HepG2 (cell line): Measurements from ENCODE around the gene RASGRP4. TPM values are rescaled to one million over a fixed set of nuclear protein-coding genes. Genes with fewer than 3 reads are reported as not detected.

Source experiments
- ATF3 ChIP-seq: sonication (generic); formaldehyde crosslinking; IDR thresholded peaks from 2 replicates; pipeline ENCODE4 v1.4.0; 2020; ENCODE audit warnings: missing genetic modification reagents
- EZH2 ChIP-seq: conservative IDR thresholded peaks from 2 replicates; pipeline ENCODE4 v1.6.1; 2012; ENCODE audit warnings: mild to moderate bottlenecking, low read depth, low read length, moderate library complexity
- GABPA ChIP-seq, 2 experiments: IDR thresholded peaks; 2 replicates each; pipeline ENCODE4 v1.6.1; 2011 to 2016; ENCODE audit warnings: low read depth in 2 of 2, low read length in 1 of 2, missing biosample characterization in 1 of 2, missing genetic modification characterization in 1 of 2
- GLI4 ChIP-seq: sonication (generic); formaldehyde crosslinking; IDR thresholded peaks from 2 replicates; pipeline ENCODE4 v1.5.1; 2020; ENCODE audit warnings: missing genetic modification reagents, mild to moderate bottlenecking, moderate library complexity, borderline replicate concordance
- GMEB2 ChIP-seq: IDR thresholded peaks from 2 replicates; pipeline ENCODE4 v1.6.1; 2016; ENCODE audit warnings: missing biosample characterization, missing genetic modification reagents, low read depth
- HNF4A ChIP-seq: sonication (generic); formaldehyde crosslinking; IDR thresholded peaks from 2 replicates; pipeline ENCODE4 v1.4.0; 2020; ENCODE audit warnings: missing genetic modification reagents
- KMT2B ChIP-seq: IDR thresholded peaks from 2 replicates; pipeline ENCODE4 v1.6.1; 2016; ENCODE audit warnings: missing genetic modification reagents, missing compliant biosample characterization
- MAF1 ChIP-seq: sonication (generic); formaldehyde crosslinking; IDR thresholded peaks from 2 replicates; pipeline ENCODE4 v1.5.0; 2020; ENCODE audit warnings: missing genetic modification reagents, borderline replicate concordance
- MAFK ChIP-seq, 2 experiments: IDR thresholded peaks in 1 of 2; conservative IDR thresholded peaks in 1 of 2; 2 replicates each; pipeline ENCODE4 v1.6.1; 2011; ENCODE audit warnings: improper control_type of control experiment in 2 of 2, low read length in 2 of 2
- MTA3 ChIP-seq: sonication (generic); formaldehyde crosslinking; IDR thresholded peaks from 2 replicates; pipeline ENCODE4 v1.4.0; 2020; ENCODE audit warnings: missing genetic modification reagents
- PHF5A ChIP-seq: IDR thresholded peaks from one replicate; pipeline ENCODE4 v1.6.1; 2018; ENCODE audit warnings: low read depth, missing genetic modification reagents; ENCODE audit not compliant: unreplicated experiment
- PHF8 ChIP-seq: sonication (generic); formaldehyde crosslinking; IDR thresholded peaks from 2 replicates; pipeline ENCODE4 v1.5.0; 2020; ENCODE audit warnings: missing genetic modification reagents
- SAFB2 ChIP-seq: sonication (generic); formaldehyde crosslinking; IDR thresholded peaks from 2 replicates; pipeline ENCODE4 v1.5.1; 2020; ENCODE audit warnings: missing genetic modification reagents, low read depth, mild to moderate bottlenecking, borderline replicate concordance
- SIN3B ChIP-seq: fragments of 150-350 bp; IDR thresholded peaks from 2 replicates; pipeline ENCODE4 v1.6.1; 2014; ENCODE audit warnings: low read length
- SNRNP70 ChIP-seq: fragments of 200-400 bp; formaldehyde crosslinking; IDR thresholded peaks from 2 replicates; pipeline ENCODE4 v1.6.1; 2017; ENCODE audit warnings: mild to moderate bottlenecking, low read depth, low read length, moderate library complexity
- SRSF1 ChIP-seq: fragments of 200-400 bp; formaldehyde crosslinking; optimal IDR thresholded peaks from 2 replicates; pipeline ENCODE3; 2017; ENCODE audit warnings: mild to moderate bottlenecking, low read depth, low read length, moderate library complexity
- SSRP1 ChIP-seq: IDR thresholded peaks from 2 replicates; pipeline ENCODE4 v1.6.1; 2016; ENCODE audit warnings: control low read depth
- TBX2 ChIP-seq: sonication (generic); formaldehyde crosslinking; IDR thresholded peaks from 2 replicates; pipeline ENCODE4 v1.5.0; 2020; ENCODE audit warnings: missing genetic modification reagents, mild to moderate bottlenecking, borderline replicate concordance
- TRIM22 ChIP-seq: fragments of 450-650 bp; IDR thresholded peaks from 2 replicates; pipeline ENCODE4 v1.6.1; 2017
- ZBTB25 ChIP-seq: IDR thresholded peaks from 2 replicates; pipeline ENCODE4 v1.6.1; 2018; ENCODE audit warnings: missing genetic modification reagents
- ZBTB42 ChIP-seq: sonication (generic); formaldehyde crosslinking; IDR thresholded peaks from 2 replicates; pipeline ENCODE4 v1.5.0; 2020; ENCODE audit warnings: mild to moderate bottlenecking, missing genetic modification reagents
- ZFP36L1 ChIP-seq: sonication (generic); formaldehyde crosslinking; IDR thresholded peaks from 2 replicates; pipeline ENCODE4 v1.8.0; 2022; ENCODE audit warnings: mild to moderate bottlenecking, missing genetic modification reagents, moderate library complexity
- ZNF160 ChIP-seq: sonication (generic); formaldehyde crosslinking; IDR thresholded peaks from 2 replicates; pipeline ENCODE4 v1.8.0; 2022; ENCODE audit warnings: mild to moderate bottlenecking, inconsistent platforms, missing genetic modification reagents
- ZNF431 ChIP-seq: sonication (generic); formaldehyde crosslinking; IDR thresholded peaks from 2 replicates; pipeline ENCODE4 v1.9.0; 2022; ENCODE audit warnings: missing genetic modification reagents, low read depth, mild to moderate bottlenecking, borderline replicate concordance
- ZNF510 ChIP-seq: sonication (generic); formaldehyde crosslinking; IDR thresholded peaks from 2 replicates; pipeline ENCODE4 v1.4.0; 2020; ENCODE audit warnings: low read depth, mild to moderate bottlenecking, missing genetic modification reagents
- polyA plus RNA-seq, 8 experiments: library from polyadenylated mRNA; depleted of rRNA in 3 of 8; stranded (reverse) in 7 of 8; unstranded in 1 of 8; fragments of >200 nt; fragmentation: Illumina TruSeq in 4 of 8; extraction: Trizol in 4 of 8; gene quantifications; 2 replicates each; pipeline versions ENCODE4 v1.2.1 to v1.2.3, GENCODE V29; 2011 to 2016; ENCODE audit warnings: low read depth in 4 of 8, missing spikeins in 1 of 8, mixed read lengths in 1 of 8; ENCODE audit not compliant: insufficient read depth in 1 of 8
- total RNA-seq, 5 experiments: library from RNA; depleted of rRNA; stranded (reverse); fragments of >200 nt; fragmentation: Illumina TruSeq; extraction: Trizol; gene quantifications; 2 replicates each; pipeline ENCODE4 v1.2.3, GENCODE V29; 2016; ENCODE audit warnings: low read depth in 1 of 5

The RASGRP4 gene
- total and polyA plus RNA-seq, 2 of the 13 experiments (the other 11 are each of a cell fraction or from before 2014, with no cell fraction given), result not detected

GRCh38 chr19:38374332-38375097 lies 51.5 kb downstream of the RASGRP4 start, which contains the start of gene PSMD8 (continued):
- TF ChIP-seq ZFP36L1 (CRISPR knock-in tag), result no peak; the same call in 1 of the 2 replicates
- peak; percentile 68 for TF ChIP-seq SRSF1
- TF ChIP-seq SNRNP70, result no peak
- TF ChIP-seq ZNF431 (CRISPR knock-in tag), result peak; percentile 43; the same call in 1 of the 2 replicates
- peak; percentile 73; the same call in 1 of the 2 replicates for TF ChIP-seq ZNF160 (CRISPR knock-in tag)
- TF ChIP-seq ZNF510 (CRISPR knock-in tag), result peak; percentile 97
- TF ChIP-seq GLI4, result no peak
- no peak for TF ChIP-seq SSRP1 (CRISPR knock-in tag)
- TF ChIP-seq GABPA (IDR thresholded peaks at IDR 0.05; ENCODE audit: low read depth, low read length), result peak; percentile 65
- TF ChIP-seq GABPA (CRISPR knock-in tag; IDR thresholded peaks at IDR 0.05; ENCODE audit: low read depth), result peak; percentile 95
- TF ChIP-seq PHF5A, result no peak
- TF ChIP-seq HNF4A (CRISPR knock-in tag), result no peak
- TF ChIP-seq TBX2 (CRISPR knock-in tag), result peak; percentile 92
- TF ChIP-seq SAFB2 (CRISPR knock-in tag), result peak; percentile 92; the same call in 1 of the 2 replicates
- TF ChIP-seq MTA3 (CRISPR knock-in tag), result no peak
- no peak for TF ChIP-seq MAFK (conservative IDR thresholded peaks at IDR 0.05 in 1 of 2, IDR thresholded peaks at IDR 0.05 in 1 of 2; ENCODE audit: low read length in 2 of 2)
- peak; percentile 70; the same call in 1 of the 2 replicates for TF ChIP-seq KMT2B (CRISPR knock-in tag)
- TF ChIP-seq ZBTB42 (CRISPR knock-in tag), result peak; percentile 64; the same call in 1 of the 2 replicates
- TF ChIP-seq PHF8 (CRISPR knock-in tag), result peak; percentile 100
- TF ChIP-seq ZBTB25, result no peak; the same call in 1 of the 2 replicates
- no peak for TF ChIP-seq EZH2
- peak; percentile 85 for TF ChIP-seq GMEB2
- TF ChIP-seq MAF1 (CRISPR knock-in tag), result peak; percentile 46; the same call in 1 of the 2 replicates
- TF ChIP-seq ATF3 (CRISPR knock-in tag), result peak; percentile 56
- no peak for TF ChIP-seq SIN3B
- TF ChIP-seq TRIM22, result no peak
